Kidney (tissue), 14 donors: ENCODE measurements around the gene MFAP5. TPM values are rescaled to one million over a fixed set of nuclear protein-coding genes. Genes with fewer than 3 reads are reported as not detected.
"Not testable (repeated sequence)": the region's sequence is repeated elsewhere in the genome, so short reads cannot be mapped to it uniquely, and the experiment has no call there.

Experiments
- DNase-seq, 5 donors: peaks; one replicate each; pipeline ENCODE4 v3.0.0-alpha.2; 2013 to 2020
- FAIRE-seq: peaks from 2 replicates; lab custom pipeline; 2012; peaks lifted over from hg19 to GRCh38; lab: Jason Lieb, UNC
- H3K27ac ChIP-seq, 2 donors: one replicate each; pipeline ENCODE4 v1.7.0; 2013; ENCODE audit warnings: low read depth in 2 of 2, low read length in 2 of 2, inconsistent platforms in 1 of 2
- H3K27me3 ChIP-seq: one replicate; pipeline ENCODE4 v1.7.1; 2013; ENCODE audit warnings: low read length, inconsistent platforms; ENCODE audit not compliant: control insufficient read depth, insufficient read depth
- H3K36me3 ChIP-seq, 3 donors: one replicate each; pipeline versions ENCODE4 v1.7.0 to v1.7.1; 2013; ENCODE audit warnings: low read length in 3 of 3, control low read depth in 1 of 3, inconsistent platforms in 1 of 3; ENCODE audit not compliant: insufficient read depth in 3 of 3, control insufficient read depth in 2 of 3
- H3K4me1 ChIP-seq, 3 donors: one replicate each; pipeline versions ENCODE4 v1.7.0 to v1.7.1; 2013; ENCODE audit warnings: low read length in 3 of 3, inconsistent platforms in 1 of 3, low read depth in 1 of 3; ENCODE audit not compliant: control insufficient read depth in 2 of 3, insufficient read depth in 2 of 3
- H3K4me3 ChIP-seq, 3 donors: one replicate each; pipeline versions ENCODE4 v1.7.0 to v1.8.1; 2013; ENCODE audit warnings: low read length in 3 of 3, control low read depth in 1 of 3, inconsistent platforms in 1 of 3
- H3K9ac ChIP-seq, 3 donors: one replicate each; pipeline versions ENCODE4 v1.7.0 to v1.7.1; 2013; ENCODE audit warnings: low read length in 3 of 3, control low read depth in 1 of 3, inconsistent platforms in 1 of 3
- H3K9me3 ChIP-seq, 3 donors: one replicate each; pipeline versions ENCODE4 v1.7.0 to v1.7.1; 2013; ENCODE audit warnings: low read length in 3 of 3, control low read depth in 1 of 3, inconsistent platforms in 1 of 3; ENCODE audit not compliant: control insufficient read depth in 2 of 3, insufficient read depth in 1 of 3
- CTCF ChIP-seq: IDR thresholded peaks from 3 replicates; pipeline ENCODE4 v1.5.1; 2012; ENCODE audit warnings: mild to moderate bottlenecking, moderate library complexity, borderline replicate concordance; ENCODE audit not compliant: insufficient read depth; ENCODE audit errors: extremely low read depth
- intact Hi-C: fragments of 100-400 bp; cut with DNase I; formaldehyde crosslinking; loops from one replicate; pipeline ENCODE4 v1.11.1; 2022
- polyA plus RNA-seq: library from polyadenylated mRNA; stranded (reverse); fragments of 350-450 nt; fragmentation: Illumina TruSeq; extraction: RNeasy Lipid Tissue Mini Kit (QIAGEN cat#74804); gene quantifications from one replicate; pipeline ENCODE4 v1.2.3, GENCODE V29; 2014; ENCODE audit warnings: low read depth, low replicate concordance; ENCODE audit not compliant: insufficient read depth
- total RNA-seq: library from RNA; stranded (reverse); fragmentation: NEBNext Ultra II Directional; extraction: Animal tissue kit (Norgen Biotek cat#: 25700); gene quantifications from one replicate; pipeline ENCODE4 v1.2.1, GENCODE V29; 2021
- donor health status: control.
- donor health status: control.
- donor health status: control.
- donor health status: control.
- donor health status: control.
- donor health status: DM: yes; HTN: yes; CAD: no.
- donor health status: Normal renal cell carcinoma (clear cell type).

MFAP5 gene
- total and polyA plus RNA-seq, 2 donors from 2014 or later: 0.38 to 0.52 TPM

GRCh38 chr12:8622646-8623045 is 40.0 kb downstream of the MFAP5 start:
- intact Hi-C loops: no loop called here
- no peak for TF ChIP-seq CTCF
- Histone ChIP-seq H3K27ac (no peak overlapping the region), H3K36me3 (no peaks in the 10 kb centered on the region), H3K9ac (no peak overlapping the region), H3K27me3 (no peaks in the 10 kb centered on the region), H3K9me3 (no peaks in the 10 kb centered on the region), H3K4me3 (no peak overlapping the region), H3K4me1 (no peaks in the 10 kb centered on the region)
- FAIRE-seq (no peak), DNase-seq (no peak)

DNA sequence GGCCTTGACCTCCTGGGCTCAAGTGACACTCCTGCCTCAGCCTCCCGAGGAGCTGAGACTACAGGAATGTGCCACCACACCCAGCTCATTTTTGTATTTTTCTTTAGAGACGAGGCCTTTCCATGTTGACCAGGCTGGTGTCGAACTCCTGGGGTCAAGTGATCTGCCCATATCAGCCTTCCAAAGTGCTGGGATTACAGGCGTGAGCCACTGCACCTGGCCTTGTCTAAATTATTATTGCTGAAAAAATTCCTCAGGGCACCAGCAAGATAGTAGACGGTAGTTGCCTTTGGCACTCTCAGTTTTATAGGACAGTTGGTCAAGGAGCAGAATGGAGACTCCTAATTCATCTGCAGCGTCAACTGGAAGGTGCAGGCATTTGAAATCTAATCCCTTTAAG is 47.4 kb downstream of the MFAP5 start:
- no peak for TF ChIP-seq CTCF
- no peaks in the 10 kb centered on the region for H3K9me3 ChIP-seq
- DNase-seq (peak in 1 of 5 donors; percentile 5), FAIRE-seq (no peak)
- H3K4me1 ChIP-seq: no peaks in the 10 kb centered on the region
- intact Hi-C loops: no loop called here
- H3K9ac ChIP-seq: no peak overlapping the region
- H3K27me3 ChIP-seq: no peaks in the 10 kb centered on the region
- H3K36me3 ChIP-seq: no peaks in the 10 kb centered on the region
- no peak overlapping the region for H3K27ac ChIP-seq
- no peak overlapping the region for H3K4me3 ChIP-seq

GRCh38 chr12:8613881-8614280 is 48.7 kb downstream of the MFAP5 start:
- DNase-seq, H3K4me3 ChIP-seq, H3K27ac ChIP-seq, H3K4me1 ChIP-seq, H3K36me3 ChIP-seq, intact Hi-C loops, FAIRE-seq, H3K9me3 ChIP-seq, H3K27me3 ChIP-seq, H3K9ac ChIP-seq: not testable (repeated sequence)

GRCh38 chr12:8612629-8613028 is 50.0 kb downstream of the MFAP5 start, which contains the start of gene AICDA:
Gene AICDA, minus strand, starts transcription at chr12:8612859. Its CDS starts 92 bp downstream, at chr12:8612767.
- no peak for DNase-seq
- Histone ChIP-seq H3K27me3 (no peaks in the 10 kb centered on the region), H3K36me3 (no peaks in the 10 kb centered on the region), H3K4me3 (no peak within 1 kb of the TSS), H3K9ac (no peak within 1 kb of the TSS), H3K9me3 (no peaks in the 10 kb centered on the region), H3K27ac (no peak within 1 kb of the TSS), H3K4me1 (no peaks in the 10 kb centered on the region)
- TF ChIP-seq CTCF: no peak
- intact Hi-C loops: no loop called here
- FAIRE-seq: no peak
